ENCODE measurements around the gene NUMA1. TPM values are rescaled to one million over a fixed set of nuclear protein-coding genes. Genes with fewer than 3 reads are reported as not detected.

The NUMA1 gene
- polyA plus RNA-seq, 1 donor (not counting 4 experiments of a cell fraction or from before 2014, with no cell fraction given) = 38.8 TPM

GRCh38 chr11:71962428-71963038 lies 117.8 kb downstream of the NUMA1 start:
- no peak overlapping the region for H3K4me3 ChIP-seq (ENCODE audit: control insufficient read depth in 2 of 3, extremely low read depth in 1 of 3, insufficient read depth in 2 of 3, low read depth in 1 of 3, low read length in 3 of 3)
- TF ChIP-seq, protein P1, sequence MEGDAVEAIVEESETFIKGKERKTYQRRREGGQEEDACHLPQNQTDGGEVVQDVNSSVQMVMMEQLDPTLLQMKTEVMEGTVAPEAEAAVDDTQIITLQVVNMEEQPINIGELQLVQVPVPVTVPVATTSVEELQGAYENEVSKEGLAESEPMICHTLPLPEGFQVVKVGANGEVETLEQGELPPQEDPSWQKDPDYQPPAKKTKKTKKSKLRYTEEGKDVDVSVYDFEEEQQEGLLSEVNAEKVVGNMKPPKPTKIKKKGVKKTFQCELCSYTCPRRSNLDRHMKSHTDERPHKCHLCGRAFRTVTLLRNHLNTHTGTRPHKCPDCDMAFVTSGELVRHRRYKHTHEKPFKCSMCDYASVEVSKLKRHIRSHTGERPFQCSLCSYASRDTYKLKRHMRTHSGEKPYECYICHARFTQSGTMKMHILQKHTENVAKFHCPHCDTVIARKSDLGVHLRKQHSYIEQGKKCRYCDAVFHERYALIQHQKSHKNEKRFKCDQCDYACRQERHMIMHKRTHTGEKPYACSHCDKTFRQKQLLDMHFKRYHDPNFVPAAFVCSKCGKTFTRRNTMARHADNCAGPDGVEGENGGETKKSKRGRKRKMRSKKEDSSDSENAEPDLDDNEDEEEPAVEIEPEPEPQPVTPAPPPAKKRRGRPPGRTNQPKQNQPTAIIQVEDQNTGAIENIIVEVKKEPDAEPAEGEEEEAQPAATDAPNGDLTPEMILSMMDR (optimal IDR thresholded peaks at IDR 0.05 in 1 of 3, IDR thresholded peaks at IDR 0.05 in 1 of 3, conservative IDR thresholded peaks at IDR 0.05 in 1 of 3; ENCODE audit: extremely low read depth in 1 of 3, insufficient read depth in 2 of 3, low read length in 3 of 3) = no peak
- TF ChIP-seq EZH2 (IDR thresholded peaks at IDR 0.05; ENCODE audit: low read length) = no peak
- no peaks in the 10 kb centered on the region for H3K79me2 ChIP-seq (ENCODE audit: control insufficient read depth, insufficient read depth, low read length)
- peaks cover 4 to 12% of the 10 kb centered on the region in 2 experiments for H3K36me3 ChIP-seq (ENCODE audit: control insufficient read depth in 2 of 2, extremely low read depth in 1 of 2, insufficient read depth in 2 of 2, low read length in 2 of 2)
- H3K9me1 ChIP-seq (ENCODE audit: control insufficient read depth, extremely low read depth, insufficient read depth, low read length) = no peaks in the 10 kb centered on the region
- no peaks in the 10 kb centered on the region for H3K27me3 ChIP-seq (ENCODE audit: control insufficient read depth, extremely low read depth, insufficient read depth, low read length)
- dilution Hi-C loops (cut with MboI; ENCODE audit: extremely low pct_ligation_motif_present, low sequenced_read_pairs) = no loop called here
- no peak overlapping the region for H3K27ac ChIP-seq (ENCODE audit: control insufficient read depth, insufficient read depth, low read length)
- FAIRE-seq (no peak), DNase-seq (ENCODE audit: low read depth, low spot score) (no peak)
- no peaks in the 10 kb centered on the region for H3K9me3 ChIP-seq (ENCODE audit: control insufficient read depth, low read depth, low read length)
- H3K4me2 ChIP-seq (ENCODE audit: control insufficient read depth, extremely low read depth, insufficient read depth, low read depth, low read length) = no peak overlapping the region
- H2AFZ ChIP-seq (ENCODE audit: control insufficient read depth, low read length) = no peak overlapping the region
- H3K4me1 ChIP-seq (ENCODE audit: control insufficient read depth, extremely low read depth, insufficient read depth, low read length) = no peaks in the 10 kb centered on the region
- no peaks in the 10 kb centered on the region for H4K20me1 ChIP-seq (ENCODE audit: control insufficient read depth, extremely low read depth, insufficient read depth, low read length)
- no peak overlapping the region for H3K9ac ChIP-seq (ENCODE audit: control insufficient read depth, extremely low read depth, insufficient read depth, low read length)

- Histone ChIP-seq H2AFZ (ENCODE audit: control insufficient read depth, low read length) (no peak overlapping the region), H3K9ac (ENCODE audit: control insufficient read depth, extremely low read depth, insufficient read depth, low read length) (no peak overlapping the region), H3K4me2 (ENCODE audit: control insufficient read depth, extremely low read depth, insufficient read depth, low read depth, low read length) (no peak overlapping the region), H3K9me1 (ENCODE audit: control insufficient read depth, extremely low read depth, insufficient read depth, low read length) (no peaks in the 10 kb centered on the region), H3K36me3 (ENCODE audit: control insufficient read depth in 2 of 2, extremely low read depth in 1 of 2, insufficient read depth in 2 of 2, low read length in 2 of 2) (peaks cover 4 to 11% of the 10 kb centered on the region in 2 experiments), H3K27ac (ENCODE audit: control insufficient read depth, insufficient read depth, low read length) (no peak overlapping the region), H3K4me3 (ENCODE audit: control insufficient read depth in 2 of 3, extremely low read depth in 1 of 3, insufficient read depth in 2 of 3, low read depth in 1 of 3, low read length in 3 of 3) (no peak overlapping the region), H4K20me1 (ENCODE audit: control insufficient read depth, extremely low read depth, insufficient read depth, low read length) (no peaks in the 10 kb centered on the region), H3K4me1 (ENCODE audit: control insufficient read depth, extremely low read depth, insufficient read depth, low read length) (no peaks in the 10 kb centered on the region), H3K27me3 (ENCODE audit: control insufficient read depth, extremely low read depth, insufficient read depth, low read length) (no peaks in the 10 kb centered on the region), H3K9me3 (ENCODE audit: control insufficient read depth, low read depth, low read length) (no peaks in the 10 kb centered on the region), H3K79me2 (ENCODE audit: control insufficient read depth, insufficient read depth, low read length) (peaks cover 18% of the 10 kb centered on the region)
- FAIRE-seq (no peak), DNase-seq (ENCODE audit: low read depth, low spot score) (no peak)
- no peak for TF ChIP-seq EZH2 (IDR thresholded peaks at IDR 0.05; ENCODE audit: low read length)
- TF ChIP-seq, protein P1 (optimal IDR thresholded peaks at IDR 0.05 in 1 of 3, IDR thresholded peaks at IDR 0.05 in 1 of 3, conservative IDR thresholded peaks at IDR 0.05 in 1 of 3; ENCODE audit: extremely low read depth in 1 of 3, insufficient read depth in 2 of 3, low read length in 3 of 3) = no peak
- dilution Hi-C loops (cut with MboI; ENCODE audit: extremely low pct_ligation_motif_present, low sequenced_read_pairs) = no loop called here
These were observed 124.4 kb downstream of the NUMA1 start for GRCh38 chr11:71955898-71956456.

Small RNA genes within 50 kb of the gene (small RNA-seq; reads per million reads assigned to genes)
- gene MIR3165 (ENCODE audit: insufficient read length in 3 of 3, low read depth in 3 of 3, low replicate concordance in 1 of 3) (0 to 0.67 (median 0.50) reads per million in 3 experiments), gene RNU6-72P (ENCODE audit: insufficient read length in 3 of 3, low read depth in 3 of 3, low replicate concordance in 1 of 3) (0 reads per million in 3 experiments)

Other genes starting within 250 kb of the NUMA1 start
- gene DEFB108B, start 247.3 kb downstream of the NUMA1 start, polyA plus RNA-seq = not detected in 3 replicates
- gene DEFB131B, start 202.1 kb downstream of the NUMA1 start, polyA plus RNA-seq = not detected in 3 replicates
- gene XNDC1N, start 151.9 kb downstream of the NUMA1 start, polyA plus RNA-seq = 1.4 to 1.7 TPM (median 1.6 TPM) in 3 replicates
- 44.0 to 52.4 TPM (median 46.4 TPM) in 3 replicates for gene RNF121, start 151.5 kb downstream of the NUMA1 start, polyA plus RNA-seq
- gene IL18BP, start 81.6 kb downstream of the NUMA1 start, polyA plus RNA-seq = 1.4 to 4.7 TPM (median 2.9 TPM) in 3 replicates
- 4.2 to 6.7 TPM (median 5.2 TPM) in 3 replicates for gene LRRC51, start 308 bp upstream of the NUMA1 start, polyA plus RNA-seq
- 88.5 to 151 TPM (median 131 TPM) in 3 replicates for gene LAMTOR1, start 22.8 kb upstream of the NUMA1 start, polyA plus RNA-seq
- gene TOMT, start 25.4 kb upstream of the NUMA1 start, polyA plus RNA-seq = not detected in 3 replicates
- 42.1 to 90.8 TPM (median 70.9 TPM) in 3 replicates for gene ANAPC15, start 32.2 kb upstream of the NUMA1 start, polyA plus RNA-seq
- 21.0 to 74.6 TPM (median 23.5 TPM) in 3 replicates for gene FOLR3, start 55.2 kb upstream of the NUMA1 start, polyA plus RNA-seq
- gene FOLR1, start 111.6 kb upstream of the NUMA1 start, polyA plus RNA-seq = 0.13 to 0.50 TPM (median 0.33 TPM) in 3 replicates
- gene FOLR2, start 136.3 kb upstream of the NUMA1 start, polyA plus RNA-seq = not detected in 3 replicates
- 44.0 to 69.5 TPM (median 53.7 TPM) in 3 replicates for gene INPPL1, start 144.2 kb upstream of the NUMA1 start, polyA plus RNA-seq
- not detected in 3 replicates for gene PHOX2A, start 163.6 kb upstream of the NUMA1 start, polyA plus RNA-seq

Data from keratinocyte (primary cell).